ENCODE measurements around the gene CACNB4.

Gene CACNB4

GRCh38 chr2:151872463-151872862, 226.4 kb downstream of the CACNB4 start:
- no peak for DNase-seq (ENCODE audit: extremely low read depth in 1 of 2, low read depth in 1 of 2)

- no peak for DNase-seq (ENCODE audit: extremely low read depth in 1 of 2, low read depth in 1 of 2)
Observed at GRCh38 chr2:151869291-151869690, 229.6 kb downstream of the CACNB4 start.

- DNase-seq (ENCODE audit: extremely low read depth in 1 of 2, low read depth in 1 of 2): no peak
Observed at GRCh38 chr2:151862700-151863099, 236.1 kb downstream of the CACNB4 start.

GRCh38 chr2:151861174-151861573, 237.7 kb downstream of the CACNB4 start:
- DNase-seq (ENCODE audit: extremely low read depth in 1 of 2, low read depth in 1 of 2): no peak

GRCh38 chr2:151860613-151861146, 238.2 kb downstream of the CACNB4 start:
- DNase-seq (ENCODE audit: extremely low read depth in 1 of 2, low read depth in 1 of 2): no peak

GRCh38 chr2:151860210-151860609, 238.6 kb downstream of the CACNB4 start:
- DNase-seq (ENCODE audit: extremely low read depth in 1 of 2, low read depth in 1 of 2): no peak

- no peak for DNase-seq (ENCODE audit: extremely low read depth in 1 of 2, low read depth in 1 of 2)
Observed at GRCh38 chr2:151857650-151858049, 241.2 kb downstream of the CACNB4 start.

GRCh38 chr2:151855111-151855510, 243.7 kb downstream of the CACNB4 start:
- DNase-seq (ENCODE audit: extremely low read depth in 1 of 2, low read depth in 1 of 2): no peak

- no peak for DNase-seq (ENCODE audit: extremely low read depth in 1 of 2, low read depth in 1 of 2)
Observed at GRCh38 chr2:151853070-151853758, 245.6 kb downstream of the CACNB4 start.

- no peak for DNase-seq (ENCODE audit: extremely low read depth in 1 of 2, low read depth in 1 of 2)
Observed at GRCh38 chr2:151852260-151853069, 246.4 kb downstream of the CACNB4 start.

GRCh38 chr2:151851761-151852160, 247.1 kb downstream of the CACNB4 start:
- DNase-seq (ENCODE audit: extremely low read depth in 1 of 2, low read depth in 1 of 2): no peak

- DNase-seq (ENCODE audit: extremely low read depth in 1 of 2, low read depth in 1 of 2): no peak
Observed at GRCh38 chr2:151849413-151850010, 249.3 kb downstream of the CACNB4 start.

GRCh38 chr2:151845884-151846283, 253.0 kb downstream of the CACNB4 start:
- no peak for DNase-seq (ENCODE audit: extremely low read depth in 1 of 2, low read depth in 1 of 2)

- no peak for DNase-seq (ENCODE audit: extremely low read depth in 1 of 2, low read depth in 1 of 2)
Observed at GRCh38 chr2:151845481-151845880, 253.4 kb downstream of the CACNB4 start.

- DNase-seq (ENCODE audit: extremely low read depth in 1 of 2, low read depth in 1 of 2): no peak
Observed at GRCh38 chr2:151844211-151844896, 254.5 kb downstream of the CACNB4 start.

GRCh38 chr2:151843691-151844061, 255.2 kb downstream of the CACNB4 start:
- no peak for DNase-seq (ENCODE audit: extremely low read depth in 1 of 2, low read depth in 1 of 2)

GRCh38 chr2:151842830-151843690, 255.8 kb downstream of the CACNB4 start:
- no peak for DNase-seq (ENCODE audit: extremely low read depth in 1 of 2, low read depth in 1 of 2)

- no peak for DNase-seq (ENCODE audit: extremely low read depth in 1 of 2, low read depth in 1 of 2)
Observed at GRCh38 chr2:151841047-151841424, 257.8 kb downstream of the CACNB4 start.

GRCh38 chr2:151840216-151841046, 258.4 kb downstream of the CACNB4 start:
- no peak for DNase-seq (ENCODE audit: extremely low read depth in 1 of 2, low read depth in 1 of 2)

All from activated CD8-positive, alpha-beta memory T cell treated with anti-CD3 and anti-CD28 coated beads for 1 hour (primary cell).